Ishikawa (cell line): ENCODE results near the gene RPTOR.

Source experiments
- CEBPB ChIP-seq: IDR thresholded peaks from 2 replicates; pipeline ENCODE4 v1.6.1; 2012
- CREB1 ChIP-seq: IDR thresholded peaks from 2 replicates; pipeline ENCODE4 v1.6.1; 2012; ENCODE audit warnings: low read depth
- EGR1 ChIP-seq: IDR thresholded peaks from 2 replicates; pipeline ENCODE4 v1.6.1; 2012
- EP300 ChIP-seq: IDR thresholded peaks from 2 replicates; pipeline ENCODE4 v1.6.1; 2012; ENCODE audit warnings: borderline replicate concordance
- FOXM1 ChIP-seq: IDR thresholded peaks from 2 replicates; pipeline ENCODE4 v1.6.1; 2012; ENCODE audit warnings: low read depth, borderline replicate concordance
- NFIC ChIP-seq: IDR thresholded peaks from 2 replicates; pipeline ENCODE4 v1.6.1; 2012
- RAD21 ChIP-seq: IDR thresholded peaks from 2 replicates; pipeline ENCODE4 v1.6.1; 2012; ENCODE audit warnings: low read depth
- TAF1 ChIP-seq: IDR thresholded peaks from 2 replicates; pipeline ENCODE4 v1.6.1; 2012; ENCODE audit warnings: low read depth, mild to moderate bottlenecking
- TCF12 ChIP-seq: IDR thresholded peaks from 2 replicates; pipeline ENCODE4 v1.6.1; 2012; ENCODE audit warnings: low read depth
- TEAD4 ChIP-seq: IDR thresholded peaks from 2 replicates; pipeline ENCODE4 v1.6.1; 2012
- YY1 ChIP-seq: IDR thresholded peaks from 2 replicates; pipeline ENCODE4 v1.6.1; 2012; ENCODE audit warnings: low read depth
- ZBTB7A ChIP-seq: IDR thresholded peaks from 2 replicates; pipeline ENCODE4 v1.6.1; 2012; ENCODE audit warnings: low read depth
- TF ChIP-seq, protein P1 (sequence below): IDR thresholded peaks from 2 replicates; pipeline ENCODE4 v1.6.1; 2012
- TF ChIP-seq, protein P2 (sequence below): IDR thresholded peaks from 2 replicates; pipeline ENCODE4 v1.6.1; 2012
- TF ChIP-seq, protein P3 (sequence below): IDR thresholded peaks from 2 replicates; pipeline ENCODE4 v1.6.1; 2012; ENCODE audit warnings: low read depth, mild to moderate bottlenecking

RPTOR gene

DNA sequence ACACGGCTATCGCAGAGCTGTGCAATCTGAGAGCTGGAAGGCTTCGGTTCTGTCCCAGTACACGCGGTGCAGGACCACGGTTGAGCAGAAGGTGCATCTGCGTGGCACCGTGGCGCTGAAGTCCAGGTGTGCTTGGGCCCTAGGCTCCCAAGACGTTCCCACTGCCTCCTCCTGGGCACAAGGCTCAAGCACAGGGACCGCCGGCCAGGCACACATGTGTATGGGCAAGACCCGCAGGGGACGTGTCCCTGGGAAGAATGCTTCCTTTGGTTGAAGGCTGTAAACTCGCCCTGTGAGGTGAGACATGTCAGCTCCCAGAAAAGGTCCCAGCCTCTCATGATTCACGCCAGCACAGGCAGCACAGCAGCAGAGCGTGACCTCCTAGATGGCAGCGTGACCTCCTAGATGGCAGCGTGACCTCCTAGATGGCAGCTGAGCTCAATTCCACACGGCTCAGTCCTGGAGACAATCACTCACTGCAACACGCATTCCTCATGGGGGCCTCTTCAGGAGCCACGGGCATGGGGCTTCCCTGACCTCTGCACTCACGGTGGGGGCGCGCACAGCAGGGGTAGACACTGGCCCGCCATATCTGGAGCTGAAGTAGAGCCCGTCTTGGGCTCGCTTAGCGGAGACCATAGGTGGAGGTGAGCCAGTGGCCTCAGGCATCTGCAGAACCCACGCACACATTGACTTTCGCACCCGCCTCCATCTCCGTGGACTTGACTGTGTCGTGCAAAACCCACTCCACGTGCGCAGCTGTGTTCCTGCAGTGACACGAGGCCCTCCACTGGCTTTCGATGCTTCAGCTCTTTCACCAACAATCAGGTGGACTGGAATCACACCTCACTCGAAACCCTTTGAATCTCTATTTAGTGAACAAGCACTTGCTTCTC lies 362.0 kb downstream of the RPTOR start:
- TF ChIP-seq TAF1 (no peak), TEAD4 (no peak), EP300 (no peak), ZBTB7A (no peak), CEBPB (no peak), RAD21 (no peak), FOXM1 (no peak), NFIC (no peak), EGR1 (no peak), TCF12 (no peak), CREB1 (no peak), YY1 (no peak)
- TF ChIP-seq, protein P1, sequence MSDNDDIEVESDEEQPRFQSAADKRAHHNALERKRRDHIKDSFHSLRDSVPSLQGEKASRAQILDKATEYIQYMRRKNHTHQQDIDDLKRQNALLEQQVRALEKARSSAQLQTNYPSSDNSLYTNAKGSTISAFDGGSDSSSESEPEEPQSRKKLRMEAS: no peak
- TF ChIP-seq, protein P2, sequence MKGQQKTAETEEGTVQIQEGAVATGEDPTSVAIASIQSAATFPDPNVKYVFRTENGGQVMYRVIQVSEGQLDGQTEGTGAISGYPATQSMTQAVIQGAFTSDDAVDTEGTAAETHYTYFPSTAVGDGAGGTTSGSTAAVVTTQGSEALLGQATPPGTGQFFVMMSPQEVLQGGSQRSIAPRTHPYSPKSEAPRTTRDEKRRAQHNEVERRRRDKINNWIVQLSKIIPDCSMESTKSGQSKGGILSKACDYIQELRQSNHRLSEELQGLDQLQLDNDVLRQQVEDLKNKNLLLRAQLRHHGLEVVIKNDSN: no peak
- TF ChIP-seq, protein P3, sequence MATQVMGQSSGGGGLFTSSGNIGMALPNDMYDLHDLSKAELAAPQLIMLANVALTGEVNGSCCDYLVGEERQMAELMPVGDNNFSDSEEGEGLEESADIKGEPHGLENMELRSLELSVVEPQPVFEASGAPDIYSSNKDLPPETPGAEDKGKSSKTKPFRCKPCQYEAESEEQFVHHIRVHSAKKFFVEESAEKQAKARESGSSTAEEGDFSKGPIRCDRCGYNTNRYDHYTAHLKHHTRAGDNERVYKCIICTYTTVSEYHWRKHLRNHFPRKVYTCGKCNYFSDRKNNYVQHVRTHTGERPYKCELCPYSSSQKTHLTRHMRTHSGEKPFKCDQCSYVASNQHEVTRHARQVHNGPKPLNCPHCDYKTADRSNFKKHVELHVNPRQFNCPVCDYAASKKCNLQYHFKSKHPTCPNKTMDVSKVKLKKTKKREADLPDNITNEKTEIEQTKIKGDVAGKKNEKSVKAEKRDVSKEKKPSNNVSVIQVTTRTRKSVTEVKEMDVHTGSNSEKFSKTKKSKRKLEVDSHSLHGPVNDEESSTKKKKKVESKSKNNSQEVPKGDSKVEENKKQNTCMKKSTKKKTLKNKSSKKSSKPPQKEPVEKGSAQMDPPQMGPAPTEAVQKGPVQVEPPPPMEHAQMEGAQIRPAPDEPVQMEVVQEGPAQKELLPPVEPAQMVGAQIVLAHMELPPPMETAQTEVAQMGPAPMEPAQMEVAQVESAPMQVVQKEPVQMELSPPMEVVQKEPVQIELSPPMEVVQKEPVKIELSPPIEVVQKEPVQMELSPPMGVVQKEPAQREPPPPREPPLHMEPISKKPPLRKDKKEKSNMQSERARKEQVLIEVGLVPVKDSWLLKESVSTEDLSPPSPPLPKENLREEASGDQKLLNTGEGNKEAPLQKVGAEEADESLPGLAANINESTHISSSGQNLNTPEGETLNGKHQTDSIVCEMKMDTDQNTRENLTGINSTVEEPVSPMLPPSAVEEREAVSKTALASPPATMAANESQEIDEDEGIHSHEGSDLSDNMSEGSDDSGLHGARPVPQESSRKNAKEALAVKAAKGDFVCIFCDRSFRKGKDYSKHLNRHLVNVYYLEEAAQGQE: no peak

DNA sequence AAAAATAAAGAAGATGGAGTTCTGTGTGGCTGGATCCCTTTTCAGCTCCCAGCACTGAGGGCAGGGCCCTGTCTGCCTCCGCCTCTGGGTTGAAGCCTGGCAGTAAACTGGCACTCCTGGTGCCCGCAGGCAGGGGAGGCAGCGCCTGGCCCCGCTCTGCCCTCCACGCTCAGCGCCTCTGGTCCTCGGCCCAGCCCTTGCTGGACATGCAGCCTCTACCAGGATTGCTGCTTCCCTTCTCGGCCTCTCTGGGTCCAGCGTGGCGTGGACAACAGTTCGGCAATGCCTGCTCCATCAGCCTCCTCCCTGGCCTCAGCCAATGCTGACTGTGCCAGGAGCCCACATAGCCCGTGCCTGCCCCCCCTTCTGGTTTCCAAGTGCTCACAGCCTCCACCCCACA lies 362.6 kb downstream of the RPTOR start:
- TF ChIP-seq TEAD4 (no peak), CREB1 (no peak), FOXM1 (no peak), NFIC (no peak), TCF12 (no peak), EGR1 (no peak), CEBPB (no peak)

DNA sequence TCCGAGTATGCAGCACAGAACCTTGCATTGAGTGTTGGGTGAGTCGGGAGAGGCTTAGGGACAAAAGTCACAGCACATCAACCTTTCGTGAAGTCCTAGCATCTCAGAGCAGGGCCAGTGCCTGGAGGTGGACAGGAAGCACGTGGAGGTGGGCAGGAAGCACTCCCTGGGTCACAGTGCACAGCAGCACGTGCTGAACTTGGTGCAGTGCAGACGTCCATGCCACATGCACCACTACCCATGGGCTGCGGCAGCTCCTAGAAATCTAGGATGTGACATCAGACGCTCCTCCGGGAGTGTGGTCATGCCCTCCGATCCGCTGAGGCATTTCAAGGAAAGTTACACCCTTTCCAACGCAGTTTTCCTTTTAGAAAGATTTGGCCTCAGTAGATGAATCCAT lies 363.6 kb downstream of the RPTOR start:
- TF ChIP-seq RAD21: no peak
- no peak for TF ChIP-seq TEAD4
- TF ChIP-seq, protein P1: no peak
- TF ChIP-seq, protein P2: no peak
- TF ChIP-seq, protein P3: no peak
- no peak for TF ChIP-seq NFIC
- TF ChIP-seq EP300: no peak
- TF ChIP-seq CEBPB: no peak
- no peak for TF ChIP-seq YY1
- TF ChIP-seq FOXM1: no peak
- no peak for TF ChIP-seq TCF12
- TF ChIP-seq EGR1: no peak
- no peak for TF ChIP-seq ZBTB7A
- no peak for TF ChIP-seq TAF1
- TF ChIP-seq CREB1: no peak

DNA sequence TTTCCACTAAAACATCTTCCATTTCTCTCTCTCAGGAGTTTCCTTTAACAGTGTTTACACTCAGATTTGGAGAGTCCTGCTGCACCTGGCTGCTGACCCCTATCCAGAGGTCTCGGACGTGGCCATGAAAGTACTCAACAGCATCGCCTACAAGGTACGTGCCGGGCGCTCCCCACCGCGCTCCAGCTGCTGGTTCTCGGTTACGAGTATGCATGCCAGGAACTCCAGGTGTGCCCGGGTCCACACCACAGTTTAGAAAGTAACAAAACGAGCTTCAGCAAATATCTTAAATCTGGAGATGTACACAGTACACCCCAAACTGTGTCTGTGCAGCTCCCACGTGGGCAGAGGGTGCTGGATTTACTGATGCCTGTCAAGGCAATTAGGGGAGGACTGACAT lies 364.1 kb downstream of the RPTOR start:
- TF ChIP-seq FOXM1: no peak
- TF ChIP-seq CEBPB: no peak
- no peak for TF ChIP-seq ZBTB7A
- TF ChIP-seq CREB1: no peak
- TF ChIP-seq, protein P3: no peak
- TF ChIP-seq TEAD4: no peak
- TF ChIP-seq NFIC: no peak
- TF ChIP-seq EP300: no peak
- TF ChIP-seq YY1: no peak
- TF ChIP-seq, protein P2: no peak
- no peak for TF ChIP-seq EGR1
- no peak for TF ChIP-seq TCF12
- no peak for TF ChIP-seq TAF1
- TF ChIP-seq, protein P1: no peak
- TF ChIP-seq RAD21: no peak
